K562 (cell line): ENCODE measurements around the gene APBA2. TPM values are rescaled to one million over a fixed set of nuclear protein-coding genes. Genes with fewer than 3 reads are reported as not detected.

Source experiments
- BHLHE40 ChIP-seq: IDR thresholded peaks from 2 replicates; pipeline ENCODE4 v1.6.1; 2011; ENCODE audit warnings: low read length, improper control_type of control experiment
- COPS2 ChIP-seq: fragments of 450-650 bp; conservative IDR thresholded peaks from 2 replicates; pipeline ENCODE4 v1.6.1; 2016; ENCODE audit warnings: mild to moderate bottlenecking, moderate library complexity
- CTCF ChIP-seq, 3 experiments: IDR thresholded peaks in 2 of 3; conservative IDR thresholded peaks in 1 of 3; 2 replicates each; pipeline ENCODE4 v1.5.1; 2011 to 2012; ENCODE audit warnings: low read length in 3 of 3, mild to moderate bottlenecking in 3 of 3, control low read depth in 2 of 3, improper control_type of control experiment in 1 of 3, inconsistent platforms in 1 of 3, low read depth in 1 of 3, mixed read lengths in 1 of 3, moderate library complexity in 1 of 3; ENCODE audit not compliant: insufficient read depth in 2 of 3
- ETV5 ChIP-seq: sonication (generic); formaldehyde crosslinking; IDR thresholded peaks from 2 replicates; pipeline ENCODE4 v1.4.0; 2020; ENCODE audit warnings: low read depth, mild to moderate bottlenecking, missing genetic modification reagents
- HNRNPLL ChIP-seq: fragments of 200-400 bp; formaldehyde crosslinking; IDR thresholded peaks from 2 replicates; pipeline ENCODE4 v1.6.1; 2017; ENCODE audit warnings: low read length, low read depth, mild to moderate bottlenecking; ENCODE audit not compliant: poor library complexity, severe bottlenecking
- JUN ChIP-seq, 2 experiments: sonication (generic) in 1 of 2; formaldehyde crosslinking in 1 of 2; IDR thresholded peaks; 2 replicates each; pipeline versions ENCODE4 v1.6.1 to v1.8.0; 2012 to 2022; ENCODE audit warnings: borderline replicate concordance in 2 of 2, mild to moderate bottlenecking in 2 of 2, improper control_type of control experiment in 1 of 2, low read depth in 1 of 2, low read length in 1 of 2, missing genetic modification reagents in 1 of 2
- KDM1A ChIP-seq, 2 experiments: fragments of 450-650 bp; IDR thresholded peaks; 2 replicates each; pipeline ENCODE4 v1.6.1; 2016; ENCODE audit warnings: mild to moderate bottlenecking in 2 of 2
- KHSRP ChIP-seq: fragments of 450-650 bp; IDR thresholded peaks from 2 replicates; pipeline ENCODE4 v1.6.1; 2017
- MNT ChIP-seq, 2 experiments: fragments of 450-650 bp; conservative IDR thresholded peaks; 2 replicates each; pipeline ENCODE4 v1.6.1; 2017; ENCODE audit warnings: mild to moderate bottlenecking in 2 of 2, moderate library complexity in 2 of 2
- PHTF2 ChIP-seq: fragments of 250-450 bp; sonication (Bioruptor Pico); IDR thresholded peaks from 2 replicates; pipeline ENCODE4 v1.5.0; 2021; ENCODE audit warnings: mild to moderate bottlenecking
- POLR3A ChIP-seq: IDR thresholded peaks from 2 replicates; pipeline ENCODE4 v1.6.1; 2011; ENCODE audit warnings: borderline replicate concordance, mild to moderate bottlenecking, moderate library complexity; ENCODE audit not compliant: insufficient read length, insufficient read depth; ENCODE audit errors: extremely low read depth
- PTRF ChIP-seq: fragments of 450-650 bp; IDR thresholded peaks from 2 replicates; pipeline ENCODE4 v1.6.1; 2016; ENCODE audit warnings: mild to moderate bottlenecking, missing genetic modification characterization, missing compliant biosample characterization
- RBM39 ChIP-seq: fragments of 200-400 bp; formaldehyde crosslinking; optimal IDR thresholded peaks from 2 replicates; pipeline ENCODE3; 2018; ENCODE audit warnings: low read depth, low read length
- TGIF2 ChIP-seq: sonication (generic); formaldehyde crosslinking; IDR thresholded peaks from 2 replicates; pipeline ENCODE4 v1.8.1; 2022; ENCODE audit warnings: mild to moderate bottlenecking, missing genetic modification reagents, moderate library complexity
- ZNF584 ChIP-seq: fragments of 200-800 bp; sonication (Bioruptor generic); IDR thresholded peaks from 2 replicates; pipeline ENCODE4 v1.6.1; 2016; ENCODE audit warnings: low read depth, mild to moderate bottlenecking, missing genetic modification characterization, missing compliant biosample characterization
- ZSCAN32 ChIP-seq: fragments of 450-650 bp; formaldehyde crosslinking; IDR thresholded peaks from 2 replicates; pipeline ENCODE4 v1.4.0; 2020; ENCODE audit warnings: mild to moderate bottlenecking, moderate library complexity
- polyA plus RNA-seq, 8 experiments: library from polyadenylated mRNA; depleted of rRNA in 4 of 8; stranded (reverse) in 5 of 8; unstranded in 3 of 8; fragments of >200 nt; fragmentation: Nextera tagmentation in 2 of 8; fragmentation: Illumina TruSeq in 1 of 8; extraction: Ambion mirVana in 2 of 8; extraction: Trizol in 1 of 8; gene quantifications; 2 replicates each; pipeline versions ENCODE4 v1.2.1 to v1.2.3, GENCODE V29; 2011 to 2014; ENCODE audit warnings: inconsistent platforms in 1 of 8, missing spikeins in 1 of 8
- total RNA-seq, 7 experiments: library from RNA; depleted of rRNA in 6 of 7; stranded (reverse); fragments of >200 nt in 6 of 7; fragmentation: Illumina TruSeq in 2 of 7; extraction: Trizol in 2 of 7; gene quantifications; 2 replicates each; pipeline versions ENCODE4 v1.2.1 to v1.2.3, GENCODE V29; 2011 to 2021; ENCODE audit warnings: low replicate concordance in 1 of 7
- TF ChIP-seq, protein P1 (sequence below): fragments of 450-650 bp; IDR thresholded peaks from 2 replicates; pipeline ENCODE4 v1.7.1; 2018; ENCODE audit warnings: mild to moderate bottlenecking, low read depth; ENCODE audit not compliant: partially characterized antibody
- TF ChIP-seq, protein P2 (sequence below): fragments of 450-650 bp; IDR thresholded peaks from 2 replicates; pipeline ENCODE4 v1.6.1; 2017; ENCODE audit warnings: mild to moderate bottlenecking, moderate library complexity

Gene APBA2
- total and polyA plus RNA-seq, 9 of the 15 experiments (the other 6 are each of a cell fraction or from before 2014, with no cell fraction given): 0.24 to 40.9 (median 25.2) TPM

DNA sequence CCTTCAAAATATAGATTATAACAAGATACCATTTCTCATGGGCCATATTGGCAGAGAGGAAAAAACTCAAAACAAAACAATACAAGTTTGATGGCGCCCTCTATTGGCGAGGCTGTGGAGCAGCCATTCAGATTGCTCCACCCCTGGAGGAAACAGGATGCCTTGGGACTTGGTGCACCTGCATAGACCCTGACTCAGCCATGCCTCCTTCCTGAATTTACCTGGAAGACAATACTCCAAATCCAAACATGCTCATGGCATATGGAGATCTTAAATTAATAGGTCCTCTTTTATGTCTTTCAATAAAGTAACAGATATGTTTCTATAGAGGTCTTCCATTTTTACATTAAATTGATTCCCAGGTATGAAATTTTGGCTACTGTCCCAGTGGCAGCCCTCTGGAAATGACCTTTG, 90.0 kb downstream of the APBA2 start (continued):
- TF ChIP-seq, protein P1, sequence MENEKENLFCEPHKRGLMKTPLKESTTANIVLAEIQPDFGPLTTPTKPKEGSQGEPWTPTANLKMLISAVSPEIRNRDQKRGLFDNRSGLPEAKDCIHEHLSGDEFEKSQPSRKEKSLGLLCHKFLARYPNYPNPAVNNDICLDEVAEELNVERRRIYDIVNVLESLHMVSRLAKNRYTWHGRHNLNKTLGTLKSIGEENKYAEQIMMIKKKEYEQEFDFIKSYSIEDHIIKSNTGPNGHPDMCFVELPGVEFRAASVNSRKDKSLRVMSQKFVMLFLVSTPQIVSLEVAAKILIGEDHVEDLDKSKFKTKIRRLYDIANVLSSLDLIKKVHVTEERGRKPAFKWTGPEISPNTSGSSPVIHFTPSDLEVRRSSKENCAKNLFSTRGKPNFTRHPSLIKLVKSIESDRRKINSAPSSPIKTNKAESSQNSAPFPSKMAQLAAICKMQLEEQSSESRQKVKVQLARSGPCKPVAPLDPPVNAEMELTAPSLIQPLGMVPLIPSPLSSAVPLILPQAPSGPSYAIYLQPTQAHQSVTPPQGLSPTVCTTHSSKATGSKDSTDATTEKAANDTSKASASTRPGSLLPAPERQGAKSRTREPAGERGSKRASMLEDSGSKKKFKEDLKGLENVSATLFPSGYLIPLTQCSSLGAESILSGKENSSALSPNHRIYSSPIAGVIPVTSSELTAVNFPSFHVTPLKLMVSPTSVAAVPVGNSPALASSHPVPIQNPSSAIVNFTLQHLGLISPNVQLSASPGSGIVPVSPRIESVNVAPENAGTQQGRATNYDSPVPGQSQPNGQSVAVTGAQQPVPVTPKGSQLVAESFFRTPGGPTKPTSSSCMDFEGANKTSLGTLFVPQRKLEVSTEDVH: no peak
- TF ChIP-seq CTCF (IDR thresholded peaks at IDR 0.05 in 2 of 3, conservative IDR thresholded peaks at IDR 0.05 in 1 of 3; ENCODE audit: insufficient read depth in 2 of 3, low read depth in 1 of 3, low read length in 3 of 3): peak; percentile 87 to 93 (median 92)
- no peak for TF ChIP-seq ZSCAN32
- no peak for TF ChIP-seq PHTF2 (CRISPR knock-in tag)
- TF ChIP-seq, protein P2, sequence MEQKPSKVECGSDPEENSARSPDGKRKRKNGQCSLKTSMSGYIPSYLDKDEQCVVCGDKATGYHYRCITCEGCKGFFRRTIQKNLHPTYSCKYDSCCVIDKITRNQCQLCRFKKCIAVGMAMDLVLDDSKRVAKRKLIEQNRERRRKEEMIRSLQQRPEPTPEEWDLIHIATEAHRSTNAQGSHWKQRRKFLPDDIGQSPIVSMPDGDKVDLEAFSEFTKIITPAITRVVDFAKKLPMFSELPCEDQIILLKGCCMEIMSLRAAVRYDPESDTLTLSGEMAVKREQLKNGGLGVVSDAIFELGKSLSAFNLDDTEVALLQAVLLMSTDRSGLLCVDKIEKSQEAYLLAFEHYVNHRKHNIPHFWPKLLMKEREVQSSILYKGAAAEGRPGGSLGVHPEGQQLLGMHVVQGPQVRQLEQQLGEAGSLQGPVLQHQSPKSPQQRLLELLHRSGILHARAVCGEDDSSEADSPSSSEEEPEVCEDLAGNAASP: no peak
- no peak for TF ChIP-seq ETV5 (CRISPR knock-in tag)
- no peak for TF ChIP-seq HNRNPLL
- no peak for TF ChIP-seq COPS2
- no peak for TF ChIP-seq RBM39
- no peak for TF ChIP-seq BHLHE40
- peak; percentile 31 to 40; a peak in 2 of 4 replicates for TF ChIP-seq MNT (conservative IDR thresholded peaks at IDR 0.05)
- no peak for TF ChIP-seq JUN (IDR thresholded peaks at IDR 0.05; ENCODE audit: borderline replicate concordance, low read depth, low read length)
- TF ChIP-seq JUN (CRISPR knock-in tag; IDR thresholded peaks at IDR 0.05; ENCODE audit: borderline replicate concordance): no peak
- TF ChIP-seq KHSRP: no peak
- no peak for TF ChIP-seq POLR3A
- TF ChIP-seq ZNF584: no peak
- no peak for TF ChIP-seq TGIF2
- no peak for TF ChIP-seq PTRF
- TF ChIP-seq KDM1A (IDR thresholded peaks at IDR 0.05): no peak; a peak in 1 of 4 replicates
